HFFc6 (cell line): ENCODE measurements around the gene HIPK2. TPM values are rescaled to one million over a fixed set of nuclear protein-coding genes. Genes with fewer than 3 reads are reported as not detected.

Experiments
- DNase-seq: peaks from one replicate; pipeline ENCODE4 v3.0.0-alpha.2; 2018
- H3K27ac Mint-ChIP-seq: 2 replicates; pipeline ENCODE4 v1.8.0; 2020; ENCODE audit warnings: mild to moderate bottlenecking, mixed read lengths
- H3K27me3 Mint-ChIP-seq: 2 replicates; pipeline ENCODE4 v1.8.0; 2021; ENCODE audit warnings: mild to moderate bottlenecking, moderate library complexity, mixed read lengths; ENCODE audit not compliant: insufficient read depth
- H3K36me3 Mint-ChIP-seq: 2 replicates; pipeline ENCODE4 v1.8.0; 2021; ENCODE audit warnings: low read depth, mixed read lengths
- H3K4me1 Mint-ChIP-seq: 2 replicates; pipeline ENCODE4 v1.8.0; 2020; ENCODE audit warnings: low read depth, mixed read lengths
- H3K4me3 Mint-ChIP-seq: 2 replicates; pipeline ENCODE4 v1.8.0; 2020; ENCODE audit warnings: mild to moderate bottlenecking, moderate library complexity, mixed read lengths
- H3K9me3 Mint-ChIP-seq: 2 replicates; pipeline ENCODE4 v1.8.0; 2020; ENCODE audit warnings: mild to moderate bottlenecking, mixed read lengths
- CTCF ChIP-seq: fragments of 200-600 bp; sonication (generic); IDR thresholded peaks from 2 replicates; pipeline ENCODE4 v1.5.0; 2021; ENCODE audit warnings: antibody characterized with exemption, mild to moderate bottlenecking
- total RNA-seq, 6 experiments: library from RNA; stranded (reverse); fragmentation: NEBNext Ultra II Directional; extraction: Animal tissue kit (Norgen Biotek cat#: 25700); gene quantifications; 2 replicates in 1 of 6; 3 replicates in 5 of 6; pipeline ENCODE4 v1.2.3, GENCODE V29; 2021

HIPK2 gene
- total RNA-seq, 6 experiments from 2014 or later = 14.6 to 33.4 (median 31.4) TPM

GRCh38 chr7:139566736-139567646 lies 210.8 kb downstream of the HIPK2 start:
- Mint-ChIP-seq H3K27me3 (peaks cover 1% of the 10 kb centered on the region), H3K36me3 (0 out of 2 replicates have a peak, but pooled peaks cover 8% of the 10 kb centered on the region), H3K9me3 (no peaks in the 10 kb centered on the region), H3K4me1 (no peaks in the 10 kb centered on the region), H3K4me3 (no peak overlapping the region), H3K27ac (no peak overlapping the region)
- no peak for TF ChIP-seq CTCF
- no peak for DNase-seq

GRCh38 chr7:139566075-139566474 lies 211.7 kb downstream of the HIPK2 start:
- H3K9me3 Mint-ChIP-seq = no peaks in the 10 kb centered on the region
- peaks cover 1% of the 10 kb centered on the region for H3K27me3 Mint-ChIP-seq

GRCh38 chr7:139563856-139564255 lies 213.9 kb downstream of the HIPK2 start:
- DNase-seq = no peak
- Mint-ChIP-seq H3K4me3 (no peak overlapping the region), H3K36me3 (peaks cover 17% of the 10 kb centered on the region; the same call in 1 of the 2 replicates), H3K9me3 (no peaks in the 10 kb centered on the region), H3K4me1 (no peaks in the 10 kb centered on the region), H3K27ac (no peak overlapping the region), H3K27me3 (peaks cover 12% of the 10 kb centered on the region)
- no peak for TF ChIP-seq CTCF

More at GRCh38 chr7:139566075-139566474, 211.7 kb downstream of the HIPK2 start:
- Mint-ChIP-seq H3K36me3 (0 out of 2 replicates have a peak, but pooled peaks cover 8% of the 10 kb centered on the region), H3K27ac (no peak overlapping the region), H3K4me3 (no peak overlapping the region), H3K4me1 (no peaks in the 10 kb centered on the region)
- TF ChIP-seq CTCF = no peak
- DNase-seq = no peak

- H3K27me3 Mint-ChIP-seq = peaks cover 16% of the 10 kb centered on the region
- H3K4me1 Mint-ChIP-seq = no peaks in the 10 kb centered on the region
- peaks cover 13% of the 10 kb centered on the region; the same call in 1 of the 2 replicates for H3K36me3 Mint-ChIP-seq
- no peak for DNase-seq
- no peak for TF ChIP-seq CTCF
- H3K9me3 Mint-ChIP-seq = no peaks in the 10 kb centered on the region
- H3K4me3 Mint-ChIP-seq = no peak overlapping the region
- H3K27ac Mint-ChIP-seq = no peak overlapping the region
Measured at GRCh38 chr7:139562961-139563565, 214.7 kb downstream of the HIPK2 start.

- Mint-ChIP-seq H3K27me3 (peaks cover 16% of the 10 kb centered on the region), H3K4me1 (no peaks in the 10 kb centered on the region), H3K36me3 (peaks cover 9% of the 10 kb centered on the region; the same call in 1 of the 2 replicates), H3K9me3 (no peaks in the 10 kb centered on the region), H3K27ac (no peak overlapping the region), H3K4me3 (no peak overlapping the region)
- DNase-seq = no peak
- no peak for TF ChIP-seq CTCF
Measured at GRCh38 chr7:139562491-139562890, 215.3 kb downstream of the HIPK2 start.
